NCI-H1417 (cell line): ENCODE measurements around the gene FKBP2.

ENCODE experiments used
- DNase-seq, 3 experiments: peaks; one replicate each; lab custom pipeline; 2025; lab: John Stamatoyannopoulos, UW

The FKBP2 gene

DNA sequence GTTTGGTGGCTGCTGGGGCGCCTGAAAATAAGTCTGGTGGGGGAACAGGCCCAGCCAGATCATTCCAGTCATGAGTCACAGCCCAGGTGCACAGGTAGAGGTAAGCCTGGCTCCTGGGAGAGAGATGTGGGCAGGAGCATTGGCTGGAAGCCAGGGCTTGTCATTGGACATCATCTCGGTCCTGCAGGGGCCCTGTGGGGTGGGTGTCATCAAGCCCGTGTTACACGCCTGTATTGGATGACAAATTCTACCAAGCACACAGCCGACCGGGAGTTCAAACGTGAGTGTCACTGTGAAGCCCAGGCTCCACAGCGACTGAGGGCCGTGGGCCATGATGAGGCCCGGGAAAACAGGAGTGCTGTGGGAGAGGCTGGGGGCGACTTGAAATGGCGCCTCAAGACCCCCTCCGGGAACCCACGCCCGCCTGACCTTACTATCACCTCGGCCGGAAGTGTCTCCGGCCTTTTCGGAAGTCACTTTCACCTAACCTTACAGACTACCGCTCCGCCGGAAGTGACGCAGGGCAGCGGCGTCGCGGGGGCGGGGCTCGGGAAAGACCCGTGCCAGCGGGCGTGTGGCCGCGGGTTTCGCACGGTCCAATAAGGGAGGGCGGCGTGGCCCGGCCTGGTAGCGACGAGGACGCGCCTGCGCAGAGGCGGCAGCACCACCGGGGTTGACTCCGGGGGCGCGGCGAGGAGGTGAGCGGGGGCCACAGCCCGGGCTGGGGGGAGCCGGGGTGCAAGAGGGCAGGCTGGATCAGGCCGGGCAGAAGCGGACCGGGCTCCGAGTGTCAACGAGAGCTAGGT is at the start of gene FKBP2:
TSS of gene FKBP2 (plus strand) at position 661 of the 806 bp plus-strand sequence. CDS start 1,293 bp downstream, outside the sequence.
- peak; percentile 96 to 99 (median 99) for DNase-seq

GRCh38 chr11:64192434-64192833 is 48.5 kb upstream of the FKBP2 start:
- no peak for DNase-seq

DNA sequence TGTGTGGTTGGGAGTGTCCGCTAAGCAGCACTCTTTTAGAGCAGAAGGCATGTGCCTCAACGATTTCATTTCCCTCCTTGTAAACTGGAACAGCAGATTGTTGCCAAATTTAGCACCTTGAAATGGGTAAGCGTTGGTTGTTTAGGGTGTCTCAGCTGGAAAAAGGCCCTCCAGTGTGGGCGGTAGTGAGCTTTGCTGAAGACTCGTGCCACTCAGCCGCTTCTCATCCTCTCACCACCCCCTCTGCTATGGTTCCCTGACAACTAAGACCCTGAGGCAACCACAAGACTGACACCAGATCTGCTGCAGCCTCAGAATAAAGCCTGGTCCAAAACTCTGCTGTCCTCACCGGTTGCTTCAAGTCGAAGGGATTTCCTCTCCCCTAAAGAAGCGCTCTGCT is 44.3 kb upstream of the FKBP2 start:
- DNase-seq = no peak

GRCh38 chr11:64198511-64198910 is 42.4 kb upstream of the FKBP2 start:
- no peak for DNase-seq

- DNase-seq = no peak
These were observed 39.4 kb upstream of the FKBP2 start for GRCh38 chr11:64201543-64201942.

DNA sequence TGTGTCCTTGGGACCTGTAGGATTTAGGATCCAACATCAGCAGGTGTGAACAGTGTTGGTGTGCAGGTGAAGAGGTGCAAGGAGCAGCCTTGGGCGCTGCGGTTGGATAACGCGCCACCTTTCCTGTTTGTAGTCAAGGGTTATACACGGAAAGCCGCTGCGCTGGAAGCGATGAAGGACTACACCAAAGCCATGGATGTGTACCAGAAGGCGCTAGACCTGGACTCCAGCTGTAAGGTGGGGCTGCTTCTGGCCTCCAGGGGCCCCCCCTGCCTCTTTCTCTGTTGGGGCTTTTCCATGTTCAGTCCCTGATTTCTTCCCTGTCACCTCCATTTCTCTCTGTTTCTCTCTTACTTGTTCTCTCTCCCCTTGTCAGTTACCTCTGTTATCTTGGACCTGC is 37.9 kb upstream of the FKBP2 start:
- DNase-seq = no peak

GRCh38 chr11:64203421-64204079 is 37.3 kb upstream of the FKBP2 start:
- DNase-seq = no peak

DNA sequence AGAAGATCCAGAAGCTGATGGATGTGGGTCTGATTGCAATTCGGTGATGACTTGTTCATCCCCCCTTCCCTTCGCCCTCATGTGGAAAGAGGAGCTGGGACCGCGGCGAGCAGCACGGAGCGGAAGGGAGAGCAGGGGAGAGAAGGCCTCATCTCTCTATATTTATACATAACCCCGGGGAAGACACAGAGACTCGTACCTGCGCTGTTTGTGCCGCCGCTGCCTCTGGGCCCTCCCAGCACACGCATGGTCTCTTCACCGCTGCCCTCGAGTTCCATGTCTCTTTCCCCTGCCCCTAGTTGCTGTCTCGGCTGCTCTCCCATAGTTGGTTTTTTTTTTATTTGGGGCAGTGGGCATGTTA is 36.8 kb upstream of the FKBP2 start:
- no peak for DNase-seq

DNA sequence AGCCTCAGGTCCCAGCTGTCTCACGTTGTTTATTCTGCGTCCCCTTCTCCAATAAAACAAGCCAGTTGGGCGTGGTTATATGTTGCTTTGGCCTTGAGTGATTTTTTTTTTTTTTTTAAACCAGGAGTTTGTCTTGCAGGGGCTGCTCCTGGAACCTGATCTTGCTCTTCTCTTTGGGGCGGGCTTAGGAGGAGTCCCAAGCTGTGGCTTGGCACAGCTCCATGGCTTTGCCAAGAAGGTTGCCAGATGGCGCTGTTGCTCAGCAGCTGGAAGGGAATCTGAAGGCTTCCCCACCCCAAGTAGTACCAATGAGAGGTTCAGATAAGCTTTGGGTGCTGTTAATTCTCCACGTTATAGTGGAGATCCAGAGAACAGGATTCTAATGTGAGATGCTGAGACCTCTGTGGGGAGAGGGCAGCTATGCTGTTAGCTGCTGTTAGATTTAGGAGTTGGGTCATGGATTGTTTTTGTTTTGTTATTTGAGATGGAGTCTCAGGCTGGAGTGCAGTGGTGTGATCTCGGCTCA is 36.4 kb upstream of the FKBP2 start:
- DNase-seq = peak; percentile 59 to 91 (median 84)

GRCh38 chr11:64206457-64207255 is 34.2 kb upstream of the FKBP2 start, which contains the start of gene FERMT3:
Gene FERMT3, plus strand, starts transcription at chr11:64206721. Its CDS starts 644 bp downstream, at chr11:64207365.
- DNase-seq = no peak

DNA sequence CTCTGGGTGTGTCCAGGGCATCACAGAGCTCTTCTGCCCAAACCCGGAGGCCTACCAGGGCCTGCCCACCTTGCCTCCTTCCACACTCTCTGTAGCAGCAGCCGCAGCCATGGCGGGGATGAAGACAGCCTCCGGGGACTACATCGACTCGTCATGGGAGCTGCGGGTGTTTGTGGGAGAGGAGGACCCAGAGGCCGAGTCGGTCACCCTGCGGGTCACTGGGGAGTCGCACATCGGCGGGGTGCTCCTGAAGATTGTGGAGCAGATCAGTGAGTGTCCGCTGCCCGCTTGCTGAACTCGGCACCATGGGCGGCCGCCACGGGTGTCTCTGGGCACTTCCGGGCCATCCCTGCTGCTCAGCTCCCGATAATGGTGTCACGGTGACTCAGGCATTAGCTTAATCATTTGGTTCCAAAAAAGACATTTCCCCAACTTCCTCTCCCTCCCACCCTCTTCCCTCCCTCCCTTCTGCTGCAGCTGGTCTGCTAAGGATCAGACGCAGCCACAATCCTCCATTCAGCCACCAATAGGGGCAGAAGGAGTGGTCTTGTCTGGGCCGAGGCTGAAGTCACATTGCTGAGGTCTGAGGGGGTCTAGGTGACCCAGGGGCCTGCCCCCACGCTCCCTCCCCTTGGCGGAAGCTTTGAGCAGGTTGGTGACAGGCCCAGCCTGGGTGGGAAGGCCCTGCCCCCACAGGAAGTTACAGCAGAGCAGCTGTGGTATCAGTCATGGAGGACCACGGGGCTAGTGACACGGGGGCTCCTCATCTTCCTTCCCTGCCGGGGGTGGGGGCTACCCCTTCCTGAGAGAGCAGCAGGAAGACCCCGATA is 33.4 kb upstream of the FKBP2 start:
- no peak for DNase-seq

GRCh38 chr11:64208086-64208795 is 32.7 kb upstream of the FKBP2 start:
- no peak for DNase-seq

- no peak for DNase-seq
These were observed 31.9 kb upstream of the FKBP2 start for GRCh38 chr11:64208796-64209562.

- DNase-seq = no peak
These were observed 31.4 kb upstream of the FKBP2 start for GRCh38 chr11:64209563-64209843.

- DNase-seq = no peak
These were observed 30.4 kb upstream of the FKBP2 start for GRCh38 chr11:64210301-64211020.

DNA sequence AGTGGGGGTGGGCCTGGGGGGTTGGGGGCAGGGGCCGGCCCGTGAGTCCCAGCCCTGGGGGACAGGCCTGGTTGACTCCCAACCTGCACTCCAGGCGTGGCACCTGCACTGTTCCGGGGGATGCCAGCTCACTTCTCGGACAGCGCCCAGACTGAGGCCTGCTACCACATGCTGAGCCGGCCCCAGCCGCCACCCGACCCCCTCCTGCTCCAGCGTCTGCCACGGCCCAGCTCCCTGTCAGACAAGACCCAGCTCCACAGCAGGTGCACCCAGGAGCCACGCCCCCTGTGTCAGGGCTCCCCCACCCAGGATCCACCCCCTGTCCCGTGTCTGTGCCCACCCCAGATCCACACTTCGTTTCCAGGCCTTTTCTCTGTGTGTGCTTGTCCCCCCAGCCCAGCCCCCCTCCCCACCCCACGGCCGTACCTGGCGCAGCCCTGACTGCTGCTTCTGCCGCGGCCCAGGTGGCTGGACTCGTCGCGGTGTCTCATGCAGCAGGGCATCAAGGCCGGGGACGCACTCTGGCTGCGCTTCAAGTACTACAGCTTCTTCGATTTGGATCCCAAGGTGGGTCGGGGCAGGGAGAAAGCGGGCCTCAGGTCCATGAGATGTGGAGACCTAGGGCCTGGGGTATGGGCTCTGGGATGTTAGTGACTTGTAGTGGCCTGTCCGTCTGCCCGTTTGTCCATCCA is 29.6 kb upstream of the FKBP2 start:
- DNase-seq = no peak

GRCh38 chr11:64216879-64217278 is 24.0 kb upstream of the FKBP2 start:
- no peak for DNase-seq

GRCh38 chr11:64218628-64219353 is 22.1 kb upstream of the FKBP2 start:
- no peak for DNase-seq
